Astrocyte of the hippocampus (primary cell): ENCODE data around the gene TLL1.

ENCODE experiments used
- DNase-seq: peaks from one replicate; pipeline ENCODE4 v3.0.0; 2011; ENCODE audit warnings: low read depth, low spot score

The TLL1 gene

DNA sequence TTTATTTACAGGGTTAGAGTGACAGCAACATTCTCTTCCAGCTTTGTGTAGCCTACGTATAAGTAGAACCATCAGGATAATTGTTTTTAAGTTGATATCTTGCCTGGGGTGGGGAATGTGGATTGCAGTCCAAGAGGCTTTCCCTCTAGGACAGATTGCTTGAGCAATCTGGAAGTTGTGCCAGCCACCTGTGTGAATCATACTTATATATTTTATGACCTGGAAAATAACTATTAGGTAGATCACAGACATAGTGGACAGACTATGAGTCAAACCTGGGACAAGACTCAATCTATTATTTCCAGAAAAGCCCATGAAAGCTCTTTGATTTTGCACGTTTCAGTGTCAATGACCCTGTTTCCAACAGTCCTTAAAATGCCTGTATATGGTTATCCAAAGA, 98.9 kb downstream of the TLL1 start:
- peak; percentile 11 for DNase-seq

DNA sequence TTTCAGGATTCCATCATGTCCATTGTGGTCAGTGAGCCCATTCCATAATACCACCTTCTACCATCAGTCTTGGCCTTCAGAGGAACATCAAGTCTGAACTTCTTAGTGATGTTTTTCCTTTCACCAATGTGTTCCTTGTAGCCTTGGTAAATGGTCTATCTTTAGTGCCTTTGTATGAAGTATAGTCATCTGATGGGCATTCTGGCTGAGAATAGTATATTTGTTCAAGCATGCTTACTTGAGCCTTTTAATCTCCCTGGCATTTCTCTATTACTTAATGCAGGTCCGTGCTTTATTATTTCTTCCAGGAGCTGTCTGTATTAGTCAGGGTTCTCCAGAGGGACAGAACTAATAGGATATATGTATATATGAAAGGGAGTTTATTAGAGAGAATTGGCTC, 99.7 kb downstream of the TLL1 start:
- peak; percentile 8 for DNase-seq

DNA sequence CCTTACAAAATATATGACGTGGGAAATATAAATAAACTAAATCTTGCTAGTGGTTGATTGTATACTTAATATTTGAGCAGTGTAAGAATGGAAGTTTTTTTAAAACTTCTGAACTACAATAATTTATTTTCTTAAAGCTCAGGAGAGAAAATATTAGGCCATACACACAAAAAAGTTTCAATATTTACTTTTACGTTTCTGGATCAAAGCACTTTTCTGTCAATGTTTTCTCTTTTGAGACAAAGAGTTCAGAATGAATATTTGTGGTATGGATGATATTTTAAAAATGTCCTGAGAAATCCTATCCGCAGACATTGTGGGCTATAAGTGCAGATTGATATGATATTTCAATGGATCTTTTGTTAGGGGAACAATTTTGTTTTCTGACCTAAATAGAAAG, 109.9 kb downstream of the TLL1 start:
- no peak for DNase-seq

DNA sequence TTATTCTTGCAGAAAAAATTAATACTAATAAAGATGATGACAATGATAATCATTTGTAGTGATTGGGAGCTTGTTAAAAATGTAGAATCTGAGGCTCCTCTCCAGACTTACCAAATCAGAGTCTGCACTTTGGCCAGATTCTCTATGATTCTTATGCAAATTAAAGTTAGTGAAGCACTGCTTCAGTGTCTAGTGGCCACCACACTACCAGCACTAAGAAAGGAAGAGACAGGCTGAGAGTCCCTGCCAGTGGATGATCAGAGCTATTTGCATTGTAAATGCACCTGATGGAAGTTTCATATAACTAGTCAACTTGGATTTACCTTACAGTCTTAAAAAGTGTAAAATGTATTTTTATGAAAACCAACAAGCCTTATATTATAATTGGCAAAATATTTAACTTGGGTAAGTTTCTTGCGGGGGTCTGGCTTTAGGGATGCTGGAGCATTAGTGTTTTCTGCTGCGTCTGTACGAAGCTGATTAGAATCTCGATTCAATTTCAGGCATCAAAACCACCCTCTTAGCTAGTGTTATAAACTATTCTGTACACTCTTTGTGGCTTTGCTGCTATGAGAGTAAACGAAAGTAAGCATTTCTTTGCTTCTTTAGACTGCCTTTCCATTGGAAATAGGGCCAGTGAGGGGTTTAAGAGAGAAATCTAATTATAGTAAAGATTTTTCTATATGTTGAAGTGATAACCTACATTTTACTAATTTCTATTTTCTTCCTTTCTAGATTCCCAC, 114.1 kb downstream of the TLL1 start:
- peak; percentile 9 for DNase-seq

DNA sequence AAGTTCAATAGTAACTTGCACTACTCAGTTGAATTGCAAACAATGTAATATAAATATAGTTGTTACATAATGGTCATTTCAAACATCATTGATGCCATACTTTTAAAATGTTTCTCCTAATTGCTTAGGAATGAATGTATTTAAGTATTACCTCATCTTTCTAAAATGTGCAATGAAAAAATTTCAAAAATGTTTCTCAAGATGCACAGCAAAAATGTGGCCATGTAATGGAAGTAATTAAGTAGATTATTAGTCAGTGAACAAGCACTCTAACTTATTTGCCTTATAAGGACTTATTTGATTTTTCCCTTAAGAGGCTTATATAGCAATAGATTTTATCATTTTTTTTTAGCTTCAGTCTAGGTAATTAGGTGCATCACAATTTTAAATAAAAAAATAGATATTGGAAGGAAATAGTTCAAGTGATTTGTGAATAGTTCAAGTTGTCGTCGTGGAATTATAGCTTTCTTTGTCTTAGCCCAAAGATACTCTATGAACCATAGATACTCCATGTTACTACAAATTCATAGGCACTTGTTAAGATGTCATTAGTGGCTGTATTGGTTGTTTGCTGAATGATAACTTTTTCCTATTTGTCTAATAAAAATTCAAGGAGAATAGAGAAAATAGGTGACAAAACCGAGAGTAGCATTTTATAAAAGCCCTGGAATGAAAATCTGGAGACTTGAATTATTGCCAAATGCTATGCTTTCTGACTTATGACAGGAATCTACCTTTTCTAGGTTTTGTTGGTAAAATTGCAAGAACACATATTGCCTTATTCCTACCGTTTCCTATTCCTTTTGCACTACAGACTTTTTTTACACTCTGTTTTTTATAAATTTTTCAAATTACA, 118.5 kb downstream of the TLL1 start:
- DNase-seq, result no peak

DNA sequence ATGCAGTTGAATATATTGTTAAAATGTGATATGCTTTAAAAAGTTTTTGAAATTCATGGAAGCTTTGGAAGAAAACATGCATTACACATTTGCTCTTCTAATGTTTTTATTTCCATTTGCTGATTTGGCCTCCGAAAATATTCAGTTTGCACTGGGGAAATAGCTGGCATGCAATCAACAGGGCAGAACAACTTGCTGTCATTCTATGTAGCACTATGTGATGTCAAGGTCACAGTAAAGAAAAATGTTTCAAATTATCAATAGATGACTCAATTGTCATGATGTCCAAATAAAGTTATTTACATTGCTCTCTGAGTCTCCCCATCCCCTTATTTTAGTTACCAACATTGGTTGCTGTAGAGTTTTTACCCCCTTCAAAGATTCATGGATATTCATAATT, 119.2 kb downstream of the TLL1 start:
- no peak for DNase-seq

DNA sequence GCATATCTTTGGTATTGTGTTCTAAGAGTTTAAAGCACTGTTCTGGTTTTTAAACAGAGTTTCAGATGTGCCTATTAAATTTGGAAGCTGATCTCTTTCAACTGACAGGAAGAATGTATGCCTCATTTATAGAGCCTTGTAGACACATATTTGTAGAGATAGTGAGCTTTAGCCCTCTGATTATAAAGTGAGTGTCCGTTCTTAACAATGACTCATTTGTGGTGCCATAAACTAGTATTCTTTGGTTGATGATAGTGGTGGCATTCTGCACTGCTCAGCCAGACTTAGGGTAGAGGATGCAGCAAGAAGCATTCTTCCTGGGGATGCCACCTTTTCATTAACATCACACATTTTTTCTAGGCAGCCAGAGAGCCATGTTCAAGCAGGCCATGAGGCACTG, 121.7 kb downstream of the TLL1 start:
- DNase-seq, result no peak

DNA sequence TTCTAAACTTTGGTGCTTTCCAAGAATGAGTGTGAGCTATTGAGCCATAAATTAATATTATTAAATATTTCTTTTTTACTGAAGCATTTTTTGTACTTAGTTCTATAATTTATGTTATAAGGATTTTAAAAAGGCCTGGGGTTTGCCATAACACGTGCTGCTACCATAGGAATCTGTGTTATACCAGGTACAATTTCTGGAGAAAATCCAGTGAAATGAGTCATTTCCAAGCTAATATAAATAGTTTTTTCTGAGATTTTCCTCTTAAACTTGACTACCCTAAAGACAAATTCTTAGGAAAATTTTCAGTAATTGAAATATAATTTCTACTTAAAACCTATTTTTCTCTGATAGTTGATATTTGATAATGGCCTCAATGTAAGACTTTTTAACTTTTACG, 130.8 kb downstream of the TLL1 start:
- no peak for DNase-seq

DNA sequence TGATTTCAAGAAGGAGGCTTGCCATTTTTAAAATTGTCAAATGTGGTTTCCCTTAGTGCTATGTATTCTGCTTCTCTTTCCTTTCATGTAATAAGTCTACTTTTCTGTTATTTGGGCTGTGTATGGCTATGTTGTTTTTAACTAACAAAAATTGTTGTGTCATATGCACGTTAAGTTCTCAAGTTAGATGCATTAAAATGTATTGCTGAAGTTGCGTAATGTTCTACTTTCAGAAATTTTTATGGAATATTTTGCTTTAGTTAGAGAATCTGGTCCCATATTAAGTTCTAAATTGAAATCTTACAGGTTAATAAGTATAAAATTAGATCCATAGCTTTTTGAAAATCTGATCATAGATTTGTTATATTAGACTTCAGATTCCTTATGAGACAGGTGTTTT, 133.2 kb downstream of the TLL1 start:
- no peak for DNase-seq

DNA sequence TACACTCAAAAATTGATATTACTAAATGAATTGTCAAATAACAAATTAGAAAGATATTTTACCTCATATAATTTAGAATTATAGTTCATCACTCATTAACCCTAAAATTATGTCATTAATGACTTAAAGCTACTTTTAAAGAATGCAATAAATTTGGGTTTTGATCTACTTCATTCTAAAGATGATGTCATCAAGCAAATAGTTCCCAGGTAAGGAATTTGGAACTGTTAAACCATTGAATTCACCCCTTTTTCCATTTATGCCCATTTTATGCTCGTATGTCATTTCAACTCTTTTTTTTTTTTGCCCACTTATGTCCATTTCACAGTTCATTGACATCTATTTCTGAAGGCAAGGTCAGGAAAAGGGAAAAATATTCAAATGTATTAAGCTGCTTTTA, 135.5 kb downstream of the TLL1 start:
- DNase-seq, result no peak

DNA sequence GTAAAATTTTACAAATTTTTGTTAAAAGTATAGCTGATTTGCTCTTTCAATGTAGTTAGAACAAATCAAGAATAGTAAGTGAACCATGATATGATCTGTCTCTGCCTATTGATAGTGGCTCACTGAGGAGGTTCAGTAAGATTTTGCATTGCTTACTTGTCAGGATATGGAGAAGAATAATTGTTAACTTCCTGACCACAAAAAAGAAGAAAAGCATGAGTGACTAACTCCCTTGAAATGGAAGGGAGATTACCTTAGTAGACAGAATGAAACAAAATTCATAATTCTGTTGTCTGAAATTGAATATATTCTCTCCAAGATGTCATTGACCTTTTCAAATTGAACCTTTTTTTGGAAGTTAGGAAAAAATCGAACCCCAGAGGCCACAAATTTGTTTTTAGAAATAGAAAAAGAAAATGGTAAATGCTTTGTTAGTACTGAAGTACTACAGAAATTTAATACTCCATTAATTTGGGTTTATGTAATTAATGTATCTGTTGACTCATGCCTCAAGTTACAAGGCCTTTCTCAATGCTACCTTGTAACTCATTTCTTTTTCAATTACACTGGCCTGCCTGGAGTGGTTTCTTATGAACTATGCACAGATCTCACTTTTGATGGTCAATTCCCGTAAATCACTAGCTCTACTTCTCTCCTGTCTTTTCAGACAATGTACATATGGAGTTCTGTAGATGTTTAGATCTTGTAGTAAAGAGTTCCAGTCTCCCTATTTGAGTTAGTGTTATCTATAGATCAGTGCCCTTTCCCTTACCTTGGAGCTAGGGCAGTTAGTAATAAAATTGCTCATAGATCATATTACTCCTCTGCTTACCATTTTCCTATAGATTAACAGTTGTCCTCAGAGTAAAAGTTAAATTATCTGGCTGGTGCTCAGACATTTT, 139.3 kb downstream of the TLL1 start:
- peak; percentile 35 for DNase-seq

DNA sequence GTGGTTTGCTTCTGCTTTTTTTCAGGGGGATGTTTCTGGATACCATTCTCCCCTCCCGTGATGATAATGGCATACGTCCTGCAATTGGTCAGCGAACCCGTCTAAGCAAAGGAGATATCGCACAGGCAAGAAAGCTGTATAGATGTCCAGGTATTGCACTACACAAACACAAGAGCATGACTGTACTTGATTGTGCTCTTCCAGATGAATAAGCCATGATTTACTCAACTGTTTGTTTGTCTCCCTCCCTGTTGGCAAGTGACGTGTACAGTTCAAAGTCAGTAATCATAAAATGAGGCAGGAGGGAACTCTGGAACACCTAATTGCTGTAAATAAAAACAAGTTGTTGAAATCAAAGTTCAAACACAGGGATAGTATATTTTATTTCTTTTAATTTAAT, 141.4 kb downstream of the TLL1 start:
- DNase-seq, result peak; percentile 70

DNA sequence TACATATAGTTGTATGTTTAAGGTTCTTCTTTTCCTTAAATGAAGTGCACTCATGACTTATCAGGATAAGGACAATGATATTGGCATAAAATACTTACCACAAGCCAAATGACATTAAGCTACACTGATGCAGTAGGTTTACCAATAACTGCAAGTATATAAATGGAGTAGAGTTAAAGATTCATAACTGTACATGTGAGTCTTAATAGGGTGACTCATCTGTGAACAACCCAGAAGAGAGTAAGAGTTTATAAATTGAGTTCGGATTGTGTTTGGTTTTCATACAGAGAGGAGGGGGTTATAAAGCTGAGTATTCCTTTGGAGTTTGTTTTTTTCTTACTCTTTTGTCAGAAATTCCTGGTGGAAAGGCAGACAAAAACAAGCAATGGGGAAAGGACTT, 144.8 kb downstream of the TLL1 start:
- peak; percentile 12 for DNase-seq

DNA sequence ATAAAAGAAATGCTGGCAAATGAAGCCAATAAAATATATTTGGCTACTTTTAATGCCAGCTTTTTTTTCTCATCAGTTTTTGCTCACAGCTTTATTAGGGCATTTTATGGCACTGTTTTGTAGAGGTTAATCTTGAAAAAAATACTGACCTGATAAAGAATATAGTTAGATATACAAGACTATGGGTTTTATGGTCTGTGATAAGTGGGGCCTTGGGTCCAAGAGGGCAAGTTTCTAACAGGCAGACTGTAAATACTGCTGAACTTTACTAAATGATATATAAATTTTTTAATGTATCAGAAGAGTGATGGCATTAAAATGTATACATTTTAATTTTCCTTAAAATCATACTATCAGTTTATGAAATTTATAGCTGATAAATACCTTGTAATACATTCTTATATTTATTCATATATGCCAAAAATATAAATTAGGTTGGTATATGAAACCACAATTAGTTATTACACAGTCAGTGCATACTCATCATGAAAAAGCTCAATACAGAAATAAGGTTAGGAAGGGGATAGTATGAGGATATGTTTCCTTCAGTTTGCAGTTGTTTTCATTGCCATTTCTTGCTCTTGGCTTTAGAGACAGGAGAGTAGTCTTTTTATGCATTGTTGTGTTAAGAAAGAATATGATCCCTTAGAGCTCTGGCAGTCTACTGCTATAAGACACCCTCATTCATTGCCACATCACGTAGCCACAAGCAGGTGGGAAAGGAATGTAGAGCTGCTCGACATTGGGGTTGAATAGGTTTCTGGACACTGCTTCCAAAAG, 146.6 kb downstream of the TLL1 start:
- no peak for DNase-seq

DNA sequence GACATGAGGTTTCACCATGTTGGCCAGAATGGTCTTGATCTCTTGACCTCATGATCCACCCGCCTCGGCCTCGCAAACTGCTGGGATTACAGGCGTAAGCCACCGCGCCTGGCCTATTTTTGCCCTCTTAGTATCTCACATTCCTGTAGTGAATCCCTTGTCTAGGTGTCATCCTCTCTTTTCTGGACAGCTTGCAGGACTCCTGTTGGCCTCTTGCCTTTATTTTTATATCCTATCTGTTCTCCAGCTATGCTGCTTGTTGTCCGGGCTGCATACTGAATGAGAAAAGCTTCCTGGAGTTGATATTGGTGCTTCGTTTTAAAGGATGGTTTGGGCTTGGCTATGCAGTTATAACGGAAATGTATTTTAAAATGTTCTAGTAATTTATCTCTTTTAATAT, 148.6 kb downstream of the TLL1 start:
- DNase-seq, result no peak

DNA sequence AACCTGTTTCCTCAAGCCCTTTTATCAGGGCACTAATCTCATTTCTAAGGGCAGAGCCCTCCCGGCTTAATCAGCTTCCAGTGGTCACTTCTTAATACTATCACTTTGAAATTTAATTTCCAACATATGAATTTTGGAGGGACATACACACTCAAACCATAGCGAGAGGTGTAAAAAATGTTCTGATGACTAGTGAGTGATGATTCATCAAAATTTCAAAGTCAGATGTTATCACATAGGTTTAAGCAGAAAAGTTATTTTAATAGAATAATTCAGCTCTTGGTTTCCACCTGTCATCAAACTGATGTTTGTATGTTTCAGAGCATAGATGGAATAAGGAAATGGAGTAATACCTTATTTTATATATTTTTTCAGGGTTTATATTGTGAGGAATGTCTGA, 161.9 kb downstream of the TLL1 start:
- DNase-seq, result no peak

DNA sequence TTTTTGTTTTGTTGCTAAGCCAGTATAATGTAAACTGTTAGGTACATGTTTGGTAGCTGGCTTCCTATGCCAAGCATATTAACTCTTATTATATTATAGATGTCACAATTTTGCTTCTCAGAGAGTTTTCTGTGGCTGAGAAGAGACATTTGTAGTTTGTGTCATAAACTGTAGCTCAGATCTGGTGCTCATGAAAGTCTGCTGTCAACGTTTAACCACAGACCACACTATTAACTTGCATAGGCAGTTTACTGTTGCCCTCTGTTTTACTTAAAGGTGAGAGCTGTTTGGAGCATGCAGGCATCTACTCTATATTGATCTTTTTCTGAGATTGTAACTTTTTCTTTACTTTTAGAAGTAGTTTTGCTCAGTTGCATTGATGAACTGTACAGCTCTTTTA, 166.8 kb downstream of the TLL1 start:
- DNase-seq, result no peak

DNA sequence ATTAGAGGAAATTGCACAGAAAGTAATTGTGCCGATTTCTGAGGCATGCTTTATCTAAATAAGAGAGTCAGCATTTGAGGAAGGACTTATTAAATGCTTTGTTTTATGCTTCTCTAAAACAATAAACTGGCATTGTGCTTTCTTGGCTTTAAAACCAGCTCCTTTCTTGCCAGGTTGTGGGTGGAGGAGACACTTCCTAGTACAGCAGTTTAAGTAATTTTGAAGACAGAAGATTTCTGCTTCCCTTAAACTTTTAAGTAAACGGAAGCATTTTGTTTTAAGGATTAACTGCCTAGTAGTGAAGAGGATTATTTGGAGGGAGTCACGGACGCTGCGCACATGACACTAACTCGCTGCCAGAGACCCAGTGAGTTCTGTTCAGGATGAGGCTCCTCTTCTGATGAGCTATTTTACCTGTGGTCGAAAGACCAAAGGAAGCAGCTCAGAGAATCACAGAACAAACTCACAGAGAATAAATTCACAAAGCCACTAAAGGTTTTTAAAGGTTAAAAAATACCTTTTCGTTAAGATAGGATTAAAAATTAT, 169.5 kb downstream of the TLL1 start:
- no peak for DNase-seq

DNA sequence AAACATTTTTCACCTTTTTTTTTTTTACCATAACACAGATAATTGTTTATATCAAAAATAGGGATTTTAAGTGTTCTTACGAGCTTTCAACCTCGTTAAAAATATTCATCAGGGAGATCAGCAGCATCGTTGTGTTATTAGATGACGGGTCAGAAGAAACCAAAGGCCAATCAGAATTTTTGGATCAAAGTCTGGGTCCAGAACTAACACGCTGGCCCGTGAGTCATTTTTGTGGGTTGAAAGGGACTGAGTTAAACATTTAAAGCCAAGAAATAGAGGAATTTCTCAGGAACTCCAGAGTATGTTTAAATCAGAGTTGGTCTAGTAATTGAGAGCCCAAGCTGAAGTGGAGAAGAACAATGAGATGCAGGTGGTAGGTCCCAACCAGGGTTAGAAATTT, 170.8 kb downstream of the TLL1 start:
- peak; percentile 14 for DNase-seq

DNA sequence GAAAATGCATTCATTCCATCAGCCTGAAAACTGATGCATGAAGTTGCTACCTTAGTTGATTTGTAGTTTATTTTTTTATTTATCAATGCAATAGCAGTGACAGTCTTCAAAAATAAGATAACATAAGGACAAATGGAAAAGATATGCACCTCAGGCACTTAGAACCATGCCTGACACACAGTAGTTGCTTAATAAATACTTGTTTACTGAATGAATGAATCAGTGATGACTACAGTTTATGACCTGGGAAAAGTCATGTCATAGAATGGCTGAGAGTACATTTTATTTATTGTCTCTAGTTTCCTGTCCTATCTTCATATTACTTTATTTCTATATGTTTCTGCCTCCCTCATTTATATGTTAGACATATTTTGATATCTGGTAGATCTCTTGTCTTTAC, 171.8 kb downstream of the TLL1 start:
- DNase-seq, result no peak

DNA sequence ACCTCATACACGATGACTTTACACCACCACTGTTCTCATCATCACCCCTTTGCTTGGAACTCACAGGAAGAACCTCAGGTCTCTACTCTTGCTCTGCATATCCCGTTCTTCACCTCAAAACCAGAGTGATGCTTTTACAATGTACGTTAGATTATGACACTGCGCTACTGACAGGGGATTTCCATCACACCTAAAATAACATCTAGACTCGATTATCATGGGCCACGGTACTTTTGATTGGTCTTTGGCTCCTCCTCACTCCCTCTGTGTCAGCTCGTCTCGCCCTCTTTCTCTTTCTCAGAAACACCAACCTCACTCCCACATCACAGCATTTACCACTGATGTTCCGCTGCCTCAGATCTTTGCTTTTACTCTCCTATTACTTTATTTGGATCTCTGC, 172.4 kb downstream of the TLL1 start:
- no peak for DNase-seq
